Middle frontal gyrus (tissue), 1 donor: ENCODE measurements around the gene PHYHD1.

ENCODE experiments used
- DNase-seq: peaks from one replicate; pipeline ENCODE4 v3.0.0-alpha.2; 2015; ENCODE audit warnings: low spot score; ENCODE audit errors: extremely low spot score

The PHYHD1 gene

DNA sequence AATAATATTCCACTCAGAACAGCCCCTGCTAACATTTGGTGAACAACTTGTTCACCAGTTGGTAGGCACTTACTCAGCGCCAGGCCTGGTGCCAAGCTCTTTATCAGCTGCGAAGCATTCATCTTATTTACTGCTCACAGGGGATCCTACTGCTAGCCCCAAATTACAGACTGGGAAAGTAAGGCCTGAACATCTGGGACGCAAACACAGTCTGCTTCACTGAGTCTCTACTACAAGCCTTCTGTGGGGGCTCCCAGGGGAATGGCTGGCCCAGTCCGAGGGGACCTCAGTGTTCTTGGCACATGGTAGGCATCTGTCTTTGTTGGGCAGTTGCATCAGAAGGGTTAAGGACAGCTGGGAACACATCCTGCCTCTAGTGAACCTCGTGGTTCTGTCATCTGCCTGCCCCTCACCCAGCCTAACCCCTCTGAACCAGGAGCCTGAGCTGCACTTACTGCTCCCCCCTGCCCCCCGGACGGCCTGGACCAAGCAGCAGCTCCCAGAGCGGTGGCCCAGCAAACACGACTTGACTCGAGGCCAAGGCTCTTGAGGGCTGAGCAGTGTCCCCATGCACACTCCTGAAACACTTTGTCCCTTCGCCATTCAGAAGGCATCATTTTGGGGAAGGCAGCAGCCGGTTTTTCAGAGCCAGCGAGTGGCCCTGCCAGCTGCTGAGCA is at the start of gene PHYHD1:
Gene PHYHD1 (plus strand): TSS at position 602 of the 678 bp plus-strand sequence. CDS start 1,342 bp downstream, outside the sequence.
- peak; percentile 44 for DNase-seq

- DNase-seq = no peak
Measured at GRCh38 chr9:128877852-128878251, 42.9 kb upstream of the PHYHD1 start.

- DNase-seq = peak; percentile 95
Measured at GRCh38 chr9:128881884-128882676, 38.7 kb upstream of the PHYHD1 start, which contains the start of the genes KYAT1 and LRRC8A. Gene KYAT1, minus strand, starts transcription at chr9:128881950. Its CDS starts 36,545 bp downstream, at chr9:128845405. Gene LRRC8A, plus strand, starts transcription at chr9:128882133. Its CDS starts 25,032 bp downstream, at chr9:128907165.

GRCh38 chr9:128882677-128883603 is 37.8 kb upstream of the PHYHD1 start:
- no peak for DNase-seq

- DNase-seq = no peak
Measured at GRCh38 chr9:128884164-128884563, 36.6 kb upstream of the PHYHD1 start.

DNA sequence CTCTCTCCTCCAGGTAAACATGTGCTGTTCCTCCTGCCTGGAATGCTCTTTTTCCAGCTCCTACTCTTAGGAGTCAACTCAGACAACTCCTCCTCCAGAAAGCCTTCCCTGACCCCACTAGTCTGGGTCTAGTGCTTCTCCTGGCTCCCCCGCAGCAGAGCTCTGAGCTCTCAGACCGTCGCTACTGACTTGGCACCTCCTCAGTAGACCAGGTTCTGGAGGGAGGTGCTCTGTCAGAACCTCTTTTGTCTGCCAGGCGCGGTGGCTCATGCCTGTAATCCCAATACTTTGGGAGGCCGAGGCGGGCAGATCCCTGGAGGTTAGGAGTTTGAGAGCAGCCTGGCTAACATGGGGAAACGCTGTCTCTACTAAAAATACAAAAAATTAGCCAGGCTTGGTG is 35.4 kb upstream of the PHYHD1 start:
- DNase-seq = no peak

- no peak for DNase-seq
Measured at GRCh38 chr9:128885798-128886197, 35.0 kb upstream of the PHYHD1 start.

DNA sequence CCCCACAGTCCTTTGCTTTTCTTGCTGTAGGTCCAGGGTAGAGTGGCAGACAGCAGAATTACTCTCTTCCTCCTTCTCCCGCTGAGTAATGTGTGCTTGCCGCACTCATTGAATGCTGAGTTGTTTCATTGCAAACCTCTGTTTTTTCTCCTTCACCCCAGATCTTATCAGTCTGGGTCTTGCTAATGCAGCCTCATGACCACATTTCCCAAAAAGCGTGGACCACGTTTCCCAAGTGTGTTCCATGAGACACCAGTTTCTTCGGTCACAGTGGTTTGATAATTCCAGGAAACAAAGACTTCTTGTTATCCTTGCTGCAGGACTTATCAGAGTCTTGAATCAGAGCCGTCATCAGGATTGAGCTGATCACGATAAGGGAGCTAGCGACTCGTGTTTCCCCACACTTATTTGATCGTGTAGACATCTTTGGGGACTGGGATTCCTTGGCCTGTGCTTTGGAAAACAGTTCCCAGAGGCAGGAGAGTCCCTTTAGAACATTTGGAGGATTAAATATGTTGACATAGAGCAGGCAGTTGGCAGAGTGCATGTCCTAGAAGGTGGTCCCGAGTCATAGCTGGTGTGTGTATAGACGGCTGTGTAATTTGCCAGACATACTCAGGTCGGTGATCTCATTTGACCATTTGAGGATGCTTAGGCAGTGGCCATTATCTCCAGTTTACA is 34.4 kb upstream of the PHYHD1 start:
- no peak for DNase-seq

DNA sequence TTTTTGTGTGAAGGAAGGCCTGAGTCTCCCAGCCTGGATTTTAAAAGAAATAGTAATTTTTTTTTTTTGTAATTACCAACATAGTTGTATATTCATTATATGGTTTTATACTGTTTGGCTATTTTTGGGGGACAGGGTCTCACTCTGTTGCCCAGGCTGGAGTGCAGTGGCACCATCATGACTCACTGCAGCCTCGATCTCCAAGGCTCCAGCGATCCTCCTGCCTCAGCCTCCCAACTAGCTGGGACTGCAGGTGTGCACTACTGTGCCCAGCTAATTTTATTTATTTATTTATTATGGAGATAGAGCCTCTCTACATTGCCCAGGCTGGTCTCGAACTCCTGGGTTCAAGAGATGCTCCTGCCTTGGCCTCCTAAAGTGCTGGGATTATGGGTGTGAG is 33.7 kb upstream of the PHYHD1 start:
- DNase-seq = no peak

- no peak for DNase-seq
Measured at GRCh38 chr9:128887914-128888350, 32.9 kb upstream of the PHYHD1 start.

DNA sequence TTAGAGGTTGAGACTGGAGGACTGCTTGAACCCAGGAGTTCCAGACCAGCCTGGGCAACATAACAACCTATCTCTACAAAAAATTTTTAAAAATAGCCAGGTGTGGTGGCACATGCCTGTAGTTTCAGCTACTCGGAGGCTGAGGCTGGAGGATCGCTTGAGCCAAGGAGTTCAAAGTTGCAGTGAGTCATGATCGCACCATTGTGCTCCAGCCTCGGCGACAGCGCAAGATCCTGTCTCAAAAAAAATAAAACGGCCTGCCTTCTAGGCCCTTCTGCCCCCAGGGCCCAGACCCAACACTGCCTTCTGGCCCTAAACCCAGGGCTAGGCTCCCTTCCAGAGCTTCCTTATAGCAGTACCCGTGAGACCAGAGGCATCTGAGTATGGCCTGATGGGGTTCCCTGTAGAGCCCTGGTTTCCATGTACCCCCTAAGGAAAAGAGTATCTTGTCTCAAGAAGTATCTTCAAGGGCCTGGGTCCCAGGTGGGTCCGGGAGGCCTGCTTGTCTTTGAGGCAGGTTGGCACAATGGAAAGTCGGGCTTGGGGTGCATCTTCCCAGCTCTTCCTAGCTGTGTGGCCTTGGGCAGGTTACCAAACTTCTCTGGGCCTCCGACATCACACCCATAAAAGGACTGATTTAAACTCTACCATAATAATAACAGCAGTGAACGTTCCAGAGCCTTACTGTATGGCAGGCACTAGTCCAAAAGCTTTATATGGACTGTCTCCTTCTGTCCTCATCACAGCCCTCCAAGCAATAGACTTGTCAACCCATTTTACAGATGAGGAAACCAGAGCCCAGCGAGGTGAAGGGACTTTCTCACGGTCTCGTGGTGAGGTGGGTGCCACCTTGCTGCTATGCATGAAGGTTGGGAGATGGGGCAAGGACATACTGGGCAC is 29.2 kb upstream of the PHYHD1 start:
- DNase-seq = no peak

DNA sequence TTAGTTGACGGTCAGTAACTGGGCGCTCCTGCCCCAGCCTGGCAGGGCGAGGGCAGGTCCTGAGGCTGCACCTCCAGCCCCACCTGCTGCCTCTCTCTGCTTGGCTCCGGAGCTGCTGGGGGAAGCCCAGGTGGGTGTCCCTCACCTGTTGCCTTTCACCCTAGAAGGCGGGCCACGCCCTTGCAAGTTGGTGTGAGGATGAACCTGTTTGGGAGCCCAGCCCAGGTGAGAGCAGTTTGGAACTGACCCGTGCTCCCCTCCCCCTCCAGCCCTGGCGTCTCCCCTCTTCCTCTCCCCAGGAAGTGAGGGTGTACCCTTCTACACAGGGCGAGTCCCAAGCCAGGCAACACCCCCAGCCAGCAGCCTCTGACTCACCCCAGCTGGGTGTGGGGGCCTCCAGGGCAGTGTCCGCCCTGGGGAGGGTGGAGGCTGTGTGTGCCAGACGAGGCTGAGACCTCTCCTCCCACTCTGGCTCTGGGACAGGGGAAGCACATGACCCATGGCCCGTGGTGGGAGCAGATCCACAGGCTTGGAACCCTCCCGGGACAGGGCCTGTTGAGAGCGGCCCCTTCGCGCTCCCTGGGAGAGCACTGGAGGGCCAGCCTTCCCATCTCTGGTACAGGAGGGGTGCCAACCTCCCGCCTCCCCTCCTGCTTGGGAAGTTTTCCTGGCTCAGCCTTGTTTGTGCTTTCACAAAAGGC is 28.4 kb upstream of the PHYHD1 start:
- peak; percentile 63 for DNase-seq

- DNase-seq = no peak
Measured at GRCh38 chr9:128893354-128893753, 27.4 kb upstream of the PHYHD1 start.

DNA sequence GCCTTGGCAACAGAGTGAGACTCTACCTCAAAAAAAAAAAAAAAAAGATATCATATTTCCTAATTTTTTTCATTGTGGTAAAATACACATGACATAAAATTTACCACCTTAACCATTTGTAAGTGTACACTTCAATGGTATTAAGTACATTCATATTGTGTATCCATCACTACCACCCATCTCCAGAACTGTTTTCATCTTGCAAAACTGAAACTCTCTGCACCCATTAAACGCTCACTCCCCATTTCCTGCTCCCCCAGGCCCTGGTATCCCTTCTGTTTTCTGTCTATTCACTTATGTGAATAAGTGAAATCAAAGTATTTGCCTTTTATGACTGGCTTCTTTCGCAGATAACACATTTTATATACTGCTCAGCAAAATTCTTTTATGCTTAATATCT is 26.0 kb upstream of the PHYHD1 start:
- DNase-seq = no peak

DNA sequence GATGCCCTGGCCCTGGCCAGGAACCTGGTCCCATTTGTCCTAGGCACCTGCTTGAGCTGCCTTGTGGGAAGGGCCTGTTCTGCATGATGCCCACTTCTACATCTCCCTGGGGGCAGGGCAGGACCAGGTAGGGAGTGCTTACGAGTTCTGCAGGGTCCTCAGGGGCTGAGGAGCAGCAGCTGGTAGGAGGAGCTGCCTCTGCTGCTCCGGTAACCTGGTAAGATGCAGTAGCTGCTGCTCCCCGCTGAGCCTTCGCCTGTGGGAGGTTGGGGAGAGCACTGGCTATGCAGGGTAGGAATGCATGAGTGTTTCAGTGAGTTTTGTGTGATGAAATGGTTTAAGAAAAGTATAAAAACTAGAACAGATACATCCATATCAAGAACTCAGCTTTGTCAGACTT is 25.2 kb upstream of the PHYHD1 start:
- DNase-seq = no peak

GRCh38 chr9:128898382-128898781 is 22.4 kb upstream of the PHYHD1 start:
- DNase-seq = no peak

- no peak for DNase-seq
Measured at GRCh38 chr9:128898845-128899565, 21.8 kb upstream of the PHYHD1 start.

DNA sequence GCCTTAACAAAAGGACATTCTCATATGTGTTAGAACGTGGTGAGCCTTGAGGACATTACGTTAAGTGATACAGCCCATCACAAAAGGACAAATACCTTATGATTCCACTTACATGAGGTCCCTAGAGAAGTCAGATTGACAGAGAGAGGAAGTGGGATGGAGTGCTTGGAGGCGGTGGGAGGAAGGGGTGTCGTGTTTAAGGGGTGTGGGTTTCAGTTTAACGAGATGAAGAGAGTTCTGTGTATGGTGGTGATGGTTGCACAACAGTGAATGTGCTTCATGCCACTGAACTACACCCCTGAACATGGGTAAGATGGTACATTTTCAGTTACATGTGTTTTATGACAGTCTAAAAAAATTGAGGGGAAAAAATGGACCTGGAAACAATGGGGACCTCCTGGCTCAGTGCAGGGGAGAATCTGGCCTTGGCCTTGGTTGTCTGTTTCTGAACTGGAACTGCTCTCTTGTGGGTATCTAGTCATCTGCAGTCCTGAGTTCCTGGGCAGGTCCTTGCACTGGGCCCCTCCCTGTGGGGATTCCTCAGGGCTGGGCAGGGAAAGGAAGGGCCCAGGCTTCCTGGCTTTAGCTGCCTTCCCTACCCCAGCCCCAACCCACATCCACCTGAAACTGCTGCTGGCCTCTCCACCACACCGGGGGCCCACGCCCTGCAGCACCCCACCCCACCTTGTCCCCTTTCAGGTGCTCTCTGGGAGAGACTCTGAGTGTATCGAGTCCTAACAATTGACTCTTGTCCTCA is 21.0 kb upstream of the PHYHD1 start:
- no peak for DNase-seq
